Measurements from ENCODE around the gene DMBX1.

DMBX1 gene

DNA sequence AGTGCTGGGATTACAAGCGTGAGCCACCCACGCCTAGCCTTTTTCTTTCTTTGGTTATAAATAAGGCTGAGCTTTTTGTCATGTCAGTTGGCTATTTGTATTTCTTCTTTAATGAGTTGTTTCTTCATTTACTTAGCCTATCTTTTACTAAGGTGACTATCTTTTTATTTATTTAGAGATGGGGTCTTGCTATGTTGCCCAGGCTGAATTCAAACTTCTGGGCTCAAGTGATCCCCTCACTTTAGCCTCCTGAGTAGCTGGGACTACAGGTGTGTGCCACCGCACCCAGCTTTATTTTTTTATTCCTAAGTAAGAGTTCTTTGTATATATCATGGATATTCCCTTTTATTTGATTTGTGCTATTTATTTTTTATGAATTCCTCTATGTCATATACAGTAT is 11.9 kb downstream of the DMBX1 start:
- DNase-seq (ENCODE audit: low read depth in 2 of 2, low spot score in 1 of 2) = no peak

DNA sequence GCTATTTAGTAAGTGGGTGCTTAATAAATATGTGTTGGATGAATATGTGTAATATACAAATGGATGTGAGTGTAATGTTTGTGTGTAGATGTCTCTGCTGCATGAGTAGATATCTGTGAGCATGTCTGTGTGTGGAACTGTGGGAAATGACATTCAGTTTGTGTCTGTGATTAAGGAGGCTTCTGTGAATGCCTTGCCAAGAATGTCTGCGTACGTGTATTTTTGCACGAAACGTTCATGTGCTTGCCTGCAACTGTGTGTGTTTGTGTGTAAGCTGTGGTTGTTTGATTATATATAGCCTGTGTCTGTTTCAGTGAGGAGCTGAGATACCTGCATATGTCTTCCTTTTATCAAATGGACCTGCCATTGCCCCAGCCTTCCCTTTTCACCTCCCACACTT is 13.8 kb downstream of the DMBX1 start:
- no peak for DNase-seq (ENCODE audit: low read depth in 2 of 2, low spot score in 1 of 2)

DNA sequence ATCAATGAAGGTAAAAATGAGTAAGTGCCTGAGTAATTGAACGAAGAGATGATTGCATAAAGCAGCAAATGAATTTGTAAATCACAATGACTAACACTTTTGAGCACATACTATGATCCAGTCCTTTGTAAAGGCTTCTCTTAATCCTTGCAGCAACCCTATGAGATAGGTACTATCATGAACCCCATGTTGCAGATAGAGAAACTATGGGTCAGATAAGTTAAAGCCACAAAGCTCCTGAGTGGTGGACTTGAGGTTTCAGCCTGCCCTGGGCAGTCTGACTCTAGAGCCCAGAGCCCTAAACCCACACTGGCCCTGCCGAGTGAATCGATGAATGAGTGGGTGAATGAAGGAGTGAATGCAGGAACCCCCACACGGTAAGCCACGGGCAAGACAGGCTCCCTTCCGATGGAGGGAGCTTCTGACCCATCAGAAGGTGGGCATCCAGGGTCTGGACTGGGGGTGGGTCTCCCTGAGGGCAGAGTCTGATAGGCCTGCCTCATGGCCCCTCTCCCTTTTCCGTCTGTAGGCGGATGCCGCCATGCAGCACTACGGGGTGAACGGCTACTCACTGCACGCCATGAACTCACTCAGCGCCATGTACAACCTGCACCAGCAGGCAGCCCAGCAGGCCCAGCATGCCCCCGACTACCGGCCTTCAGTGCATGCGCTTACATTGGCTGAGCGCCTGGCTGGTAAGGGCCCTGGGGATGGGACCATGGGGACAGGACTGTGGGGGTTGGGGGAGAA is 17.0 kb downstream of the DMBX1 start:
- DNase-seq (ENCODE audit: low read depth in 2 of 2, low spot score in 1 of 2) = no peak

DNA sequence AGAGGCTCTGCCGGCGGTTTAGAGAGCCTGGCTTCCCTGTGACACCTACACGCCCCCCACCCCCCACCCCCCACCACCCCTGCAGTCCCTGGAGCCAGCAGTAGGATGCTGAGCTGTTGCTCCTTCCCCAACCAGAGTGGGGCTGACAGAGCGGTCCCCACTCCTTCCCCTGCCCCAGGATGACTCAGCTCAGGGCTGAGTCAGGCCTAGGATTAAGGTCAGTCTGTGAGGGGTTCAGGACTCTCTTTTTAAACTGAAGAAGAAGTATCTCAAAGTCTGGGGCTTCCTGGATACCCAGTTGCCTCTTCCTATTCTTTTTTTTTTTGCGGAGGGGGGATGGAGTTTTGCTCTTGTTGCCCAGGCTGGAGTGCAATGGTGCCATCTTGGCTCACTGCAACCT is 19.1 kb downstream of the DMBX1 start:
- DNase-seq (ENCODE audit: low read depth in 2 of 2, low spot score in 1 of 2) = no peak

DNA sequence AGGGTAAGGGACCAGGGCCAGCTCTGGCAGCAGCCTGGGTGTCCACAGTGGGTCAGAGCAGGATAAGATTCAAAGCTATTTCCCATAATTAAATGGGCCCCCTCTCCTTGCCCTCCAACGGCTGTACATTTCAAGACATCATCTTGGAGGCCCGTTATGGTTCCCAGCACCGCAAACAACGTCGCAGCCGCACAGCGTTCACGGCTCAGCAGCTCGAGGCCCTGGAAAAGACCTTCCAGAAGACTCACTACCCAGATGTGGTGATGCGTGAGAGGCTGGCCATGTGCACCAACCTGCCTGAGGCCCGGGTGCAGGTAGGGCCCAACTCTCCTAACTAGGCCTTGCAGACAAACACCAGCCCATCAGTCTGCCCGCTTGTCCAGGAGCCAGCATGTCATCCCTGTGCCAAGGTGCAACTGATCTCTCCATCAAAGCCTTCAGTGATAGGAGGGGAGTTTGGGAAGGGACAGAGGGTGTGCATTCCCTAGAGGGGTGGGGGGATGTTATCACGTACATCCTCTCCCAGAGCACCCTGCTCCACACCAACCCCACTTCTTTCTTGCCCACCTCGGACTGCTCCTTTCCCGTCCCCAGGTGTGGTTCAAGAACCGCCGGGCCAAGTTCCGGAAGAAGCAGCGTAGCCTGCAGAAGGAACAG is 20.8 kb downstream of the DMBX1 start:
- DNase-seq (ENCODE audit: low read depth in 2 of 2, low spot score in 1 of 2) = no peak

DNA sequence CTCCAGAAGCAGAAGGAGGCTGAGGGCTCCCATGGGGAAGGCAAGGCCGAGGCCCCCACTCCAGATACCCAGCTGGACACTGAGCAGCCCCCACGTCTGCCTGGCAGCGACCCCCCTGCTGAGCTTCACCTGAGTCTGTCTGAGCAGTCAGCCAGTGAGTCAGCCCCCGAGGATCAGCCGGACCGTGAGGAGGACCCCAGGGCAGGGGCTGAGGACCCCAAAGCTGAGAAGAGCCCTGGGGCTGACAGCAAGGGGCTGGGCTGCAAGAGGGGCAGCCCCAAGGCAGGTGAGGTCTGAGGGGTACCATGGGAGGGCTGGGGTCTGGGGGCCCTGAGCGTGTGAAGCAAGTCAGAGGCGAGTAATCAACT is 21.3 kb downstream of the DMBX1 start:
- no peak for DNase-seq (ENCODE audit: low read depth in 2 of 2, low spot score in 1 of 2)

DNA sequence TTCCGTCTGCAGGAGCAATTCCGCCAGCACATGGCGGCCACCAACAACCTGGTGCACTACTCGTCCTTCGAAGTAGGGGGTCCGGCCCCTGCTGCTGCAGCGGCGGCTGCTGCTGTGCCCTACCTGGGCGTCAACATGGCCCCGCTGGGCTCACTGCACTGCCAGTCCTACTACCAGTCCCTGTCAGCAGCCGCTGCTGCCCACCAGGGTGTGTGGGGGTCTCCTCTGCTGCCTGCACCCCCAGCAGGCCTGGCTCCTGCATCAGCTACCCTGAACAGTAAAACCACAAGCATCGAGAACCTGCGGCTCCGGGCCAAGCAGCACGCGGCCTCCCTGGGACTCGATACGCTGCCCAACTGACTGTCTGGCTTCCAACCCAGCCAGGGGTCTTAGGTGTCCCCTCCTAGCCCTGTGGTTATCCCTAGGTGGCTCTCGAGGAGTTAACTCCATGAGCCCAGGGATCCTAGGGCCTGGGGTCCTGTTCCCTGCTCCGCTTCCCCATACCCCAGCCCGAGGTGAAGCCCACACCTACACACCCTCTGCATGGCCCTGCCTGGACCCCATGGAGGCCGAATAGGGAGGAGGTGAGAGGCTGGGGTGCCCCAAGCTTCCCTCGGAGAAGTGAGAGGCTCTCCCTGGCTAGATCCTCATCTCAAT is 22.6 kb downstream of the DMBX1 start:
- DNase-seq (ENCODE audit: low read depth in 2 of 2, low spot score in 1 of 2) = no peak

DNA sequence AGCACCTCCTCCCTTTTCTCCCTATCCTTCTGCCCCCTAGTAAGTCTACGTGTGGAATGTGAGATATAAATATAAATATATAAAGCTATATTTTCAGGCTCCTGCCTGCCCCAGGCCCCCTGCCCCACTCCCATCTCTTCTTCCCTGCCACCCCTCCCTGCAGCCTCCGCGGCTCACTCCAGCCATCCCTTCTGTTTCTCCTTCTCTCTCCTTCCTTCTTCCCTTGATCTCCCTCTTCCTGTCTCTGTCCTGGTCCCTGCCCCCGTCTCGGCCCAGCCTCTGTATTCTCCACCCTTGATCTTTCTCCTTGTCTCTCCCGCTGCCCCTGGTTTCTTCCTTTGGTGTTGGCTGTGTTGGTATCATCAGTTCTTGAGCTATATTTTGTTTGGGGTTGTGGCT is 23.2 kb downstream of the DMBX1 start:
- DNase-seq (ENCODE audit: low read depth in 2 of 2, low spot score in 1 of 2) = no peak

DNA sequence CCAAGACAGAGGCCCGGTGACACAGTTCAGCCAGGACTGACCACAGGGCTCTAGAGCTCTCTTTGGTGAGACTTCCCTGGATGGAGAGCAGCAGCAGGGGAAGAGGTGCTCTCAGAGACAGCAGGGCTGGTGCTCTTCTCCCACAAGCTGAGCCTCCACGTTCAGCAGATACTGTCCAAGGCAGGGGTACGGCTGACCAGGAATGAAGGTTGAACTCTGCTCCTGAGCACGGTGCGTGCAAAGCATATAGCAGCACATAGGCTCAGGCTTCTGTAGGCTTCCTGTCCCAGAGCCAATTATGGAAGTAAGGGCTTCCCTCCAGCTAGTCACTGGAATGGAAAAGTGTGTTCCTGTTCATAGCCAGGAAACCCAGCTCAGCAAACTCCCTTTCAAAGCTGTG is 23.9 kb downstream of the DMBX1 start:
- DNase-seq (ENCODE audit: low read depth in 2 of 2, low spot score in 1 of 2) = no peak

DNA sequence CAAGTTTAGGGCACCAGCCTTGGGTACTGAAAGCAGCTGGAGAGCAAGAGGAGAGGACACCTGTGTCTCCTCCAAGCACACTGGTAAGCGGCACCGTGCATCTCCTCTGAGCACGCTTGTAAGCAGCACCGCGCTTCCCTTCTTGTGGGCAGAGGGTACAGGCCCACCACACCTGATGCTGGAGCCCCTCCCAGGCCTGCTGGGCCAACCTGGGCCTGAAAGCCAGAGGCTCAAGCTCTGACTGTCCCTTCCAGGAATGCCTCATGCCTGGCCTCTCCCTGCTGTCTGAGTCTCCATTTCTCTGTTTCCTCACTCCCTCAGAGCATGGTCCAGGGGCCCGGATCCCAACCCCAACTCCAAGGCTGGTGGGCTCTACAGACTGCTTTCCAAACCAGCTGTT is 25.9 kb downstream of the DMBX1 start:
- no peak for DNase-seq (ENCODE audit: low read depth in 2 of 2, low spot score in 1 of 2)

DNA sequence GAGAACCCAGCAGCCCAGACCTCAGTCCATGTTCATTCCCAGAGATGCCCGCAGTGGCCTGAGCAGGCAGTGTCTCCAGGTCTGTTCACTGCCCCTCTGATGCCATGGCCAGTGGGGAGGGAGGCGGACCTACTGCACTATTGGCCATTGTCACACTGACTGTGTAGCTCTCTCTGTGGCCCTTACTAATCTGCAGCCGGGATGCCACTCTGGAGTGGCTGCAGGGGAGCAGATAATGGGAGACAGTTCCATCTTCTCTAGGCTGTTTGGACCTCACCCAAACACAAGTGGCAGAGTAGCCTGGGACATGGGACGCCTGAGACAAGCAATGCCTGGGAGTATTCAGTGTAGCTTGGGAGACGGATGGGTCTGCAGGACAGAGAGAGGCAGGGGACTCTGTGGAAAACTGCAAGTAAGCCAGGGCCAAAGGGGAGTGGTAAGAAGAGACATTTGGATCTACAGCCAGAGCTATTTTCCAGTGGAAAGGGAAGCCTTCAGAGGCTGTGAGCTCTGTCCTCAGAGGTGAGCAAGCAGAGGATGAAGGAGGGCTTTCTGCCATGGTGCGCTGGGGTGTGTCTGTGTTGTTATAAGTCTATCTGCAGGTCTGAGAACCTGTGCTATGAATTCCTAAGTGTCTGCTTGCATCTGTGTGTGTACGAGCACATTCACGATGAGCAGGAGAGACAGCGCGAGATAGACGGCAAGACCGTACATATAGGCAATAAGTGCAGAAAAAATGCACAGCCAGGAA is 26.7 kb downstream of the DMBX1 start:
- DNase-seq (ENCODE audit: low read depth in 2 of 2, low spot score in 1 of 2) = no peak

DNA sequence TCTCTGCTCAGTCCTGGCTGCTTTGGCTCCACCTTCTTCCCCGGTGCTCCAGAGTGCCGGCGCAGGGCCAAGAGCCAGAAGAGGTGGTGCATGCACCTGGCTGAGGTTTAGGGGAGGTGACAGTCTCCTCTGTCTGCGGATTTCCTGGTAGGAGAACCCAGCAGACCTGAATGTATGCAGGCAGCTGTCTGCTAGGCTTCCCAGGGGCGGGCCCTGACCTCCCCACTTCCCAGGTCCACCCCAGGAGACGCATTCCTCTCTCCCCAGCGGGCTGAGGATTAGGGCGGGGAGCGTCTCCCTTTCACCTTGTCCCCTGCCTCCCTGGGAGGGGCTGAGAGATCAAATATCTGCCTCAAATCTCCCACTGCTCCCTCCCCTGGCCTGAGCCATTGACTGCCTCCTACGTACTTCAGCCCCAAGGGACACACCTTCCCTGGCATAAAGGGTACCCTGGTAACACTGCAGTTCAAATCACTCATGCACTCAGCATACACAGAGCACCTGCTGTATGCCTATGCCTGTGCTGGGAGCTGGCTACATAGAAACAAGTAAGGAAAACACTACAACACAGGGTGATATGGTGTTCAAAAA is 27.5 kb downstream of the DMBX1 start:
- DNase-seq (ENCODE audit: low read depth in 2 of 2, low spot score in 1 of 2) = no peak

DNA sequence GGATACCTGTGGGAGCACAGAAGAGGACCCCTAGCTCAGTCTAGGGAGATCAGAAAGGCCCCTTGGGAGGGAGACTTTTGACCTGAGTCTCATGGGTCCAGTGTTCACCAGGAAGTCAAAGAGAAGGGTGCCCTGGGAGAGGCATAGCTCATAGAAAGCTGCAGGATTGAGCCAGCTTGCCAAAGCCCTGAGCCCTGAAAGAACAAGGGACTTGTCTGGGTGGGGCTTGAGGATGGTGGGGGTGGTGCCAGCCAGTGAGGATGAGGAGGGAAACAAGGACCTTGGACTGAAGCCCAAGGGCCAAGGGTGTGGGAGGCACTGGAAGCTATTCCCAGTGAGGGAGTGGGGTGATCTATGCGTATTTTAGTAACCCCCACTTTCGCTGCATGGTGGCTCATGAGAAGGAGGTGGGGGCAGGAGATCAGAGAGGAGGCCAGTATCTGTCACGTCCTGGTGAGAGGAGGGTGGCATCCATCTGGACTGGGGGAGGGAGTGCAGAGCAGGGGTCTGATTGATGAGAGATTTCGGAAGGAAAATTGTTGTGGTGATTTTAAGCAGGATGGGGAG is 28.4 kb downstream of the DMBX1 start:
- DNase-seq (ENCODE audit: low read depth in 2 of 2, low spot score in 1 of 2) = no peak

DNA sequence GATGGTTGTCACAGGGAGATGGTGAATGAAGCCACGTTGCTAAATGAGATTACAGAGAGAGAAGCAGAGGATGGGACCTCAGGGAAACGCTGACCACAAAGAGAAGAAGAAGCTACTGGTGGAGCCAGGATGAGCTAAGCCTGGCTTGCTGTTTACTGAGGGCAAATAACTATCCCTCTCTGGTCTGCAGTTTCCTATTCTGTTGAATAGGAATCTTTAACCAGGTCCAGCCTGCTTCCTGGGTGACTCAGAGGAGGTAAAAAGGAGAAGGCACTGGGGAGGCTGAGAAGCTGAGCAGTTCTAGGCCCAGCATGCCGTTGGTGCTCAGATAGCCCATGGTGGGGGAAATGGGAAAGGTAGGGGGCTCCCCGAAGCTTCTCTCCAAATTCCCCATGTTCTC is 29.6 kb downstream of the DMBX1 start:
- no peak for DNase-seq (ENCODE audit: low read depth in 2 of 2, low spot score in 1 of 2)

DNA sequence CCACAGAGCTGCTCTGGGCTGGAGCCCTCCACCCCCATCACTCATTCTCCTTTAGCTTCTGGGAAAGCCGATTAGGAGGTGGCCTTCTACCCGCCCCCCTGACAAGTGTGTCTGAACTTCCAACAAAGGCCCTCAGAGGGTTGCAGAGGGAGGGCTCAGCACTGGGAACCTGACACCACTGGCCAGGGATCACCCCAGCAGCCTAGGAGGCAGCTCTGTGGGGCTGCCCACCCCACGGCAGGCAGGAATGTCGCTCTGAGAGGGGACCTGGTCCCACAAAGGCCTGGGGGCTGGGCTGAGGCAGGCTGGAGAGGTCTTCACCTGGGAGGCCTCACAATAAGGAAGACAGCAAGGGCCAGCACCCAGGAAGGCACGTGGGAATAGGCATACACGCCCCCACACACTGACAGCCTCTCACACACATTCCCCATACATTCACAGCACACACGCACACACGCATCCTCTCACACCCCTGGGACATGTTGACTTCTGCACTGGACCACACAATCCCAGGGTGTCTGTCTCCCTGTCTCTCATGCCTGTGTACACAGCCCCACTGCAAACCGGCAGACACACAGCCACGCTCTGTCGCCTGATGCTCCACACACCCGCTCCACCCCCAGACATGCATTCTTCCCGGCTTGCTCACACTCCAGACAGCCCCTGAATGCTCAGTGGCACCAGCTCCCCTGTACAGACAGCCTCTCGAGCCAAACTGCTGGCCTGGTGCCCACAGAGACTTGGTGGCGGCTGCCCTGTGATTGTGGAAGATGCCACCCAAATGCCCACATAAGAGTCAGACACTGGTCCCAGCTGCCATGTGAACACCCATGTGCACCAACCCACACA is 30.7 kb downstream of the DMBX1 start:
- no peak for DNase-seq (ENCODE audit: low read depth in 2 of 2, low spot score in 1 of 2)

DNA sequence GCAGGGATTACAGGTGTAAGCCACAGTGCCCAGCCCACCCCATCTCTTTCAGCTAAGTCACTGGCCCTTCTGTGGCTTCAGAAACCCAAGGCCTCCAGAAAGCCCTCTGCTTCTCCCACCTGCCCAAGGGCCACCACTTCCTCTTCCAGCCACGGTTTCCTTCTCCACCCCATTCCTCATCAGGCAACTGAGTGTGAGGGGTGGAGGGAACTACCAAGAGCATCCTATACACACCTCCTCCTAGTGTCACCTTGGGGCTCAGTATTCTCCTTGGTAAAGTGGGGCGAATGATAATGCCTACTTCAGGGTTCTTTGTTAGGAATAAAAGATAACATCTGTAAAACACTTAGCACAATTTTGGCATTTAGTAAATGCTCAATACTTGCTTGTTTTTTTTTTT is 31.8 kb downstream of the DMBX1 start:
- no peak for DNase-seq (ENCODE audit: low read depth in 2 of 2, low spot score in 1 of 2)

DNA sequence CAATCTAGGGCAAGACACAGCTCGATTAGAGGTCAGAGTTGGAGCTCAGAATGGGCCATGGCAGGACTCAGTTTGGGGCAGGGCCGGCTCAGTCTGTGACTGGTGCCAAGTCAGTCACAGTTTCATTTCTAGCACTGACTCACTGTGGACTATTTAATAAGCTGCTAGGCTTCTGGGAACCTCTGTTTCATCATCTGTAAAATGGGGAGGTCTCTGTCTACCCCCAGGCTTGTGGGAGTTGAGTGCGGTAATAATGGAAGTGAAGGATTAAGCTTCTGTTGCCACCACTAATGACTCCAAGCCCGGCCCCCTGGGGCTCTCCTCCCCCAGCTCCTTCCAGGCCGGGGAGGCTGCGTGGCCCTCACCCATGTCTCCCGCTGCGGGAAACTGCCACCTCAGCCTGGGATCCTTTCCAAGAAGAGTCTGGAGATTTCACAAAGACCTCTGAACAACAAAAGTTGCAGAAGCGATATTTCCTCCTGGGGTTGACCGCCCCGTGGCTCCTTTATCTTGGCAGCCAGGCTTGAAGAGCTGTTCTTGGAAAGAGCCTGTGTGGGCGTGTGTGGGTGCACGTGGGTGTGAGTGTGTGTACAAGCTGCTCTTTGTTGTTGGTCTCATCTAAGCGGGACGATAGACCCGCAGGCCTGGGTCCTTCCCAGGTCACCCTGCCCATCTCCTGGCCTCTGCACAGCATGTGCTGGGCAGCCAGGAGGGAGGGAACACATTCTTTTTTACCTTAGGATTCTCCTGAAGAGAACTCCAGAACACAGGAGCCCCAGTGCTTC is 32.7 kb downstream of the DMBX1 start:
- no peak for DNase-seq (ENCODE audit: low read depth in 2 of 2, low spot score in 1 of 2)

DNA sequence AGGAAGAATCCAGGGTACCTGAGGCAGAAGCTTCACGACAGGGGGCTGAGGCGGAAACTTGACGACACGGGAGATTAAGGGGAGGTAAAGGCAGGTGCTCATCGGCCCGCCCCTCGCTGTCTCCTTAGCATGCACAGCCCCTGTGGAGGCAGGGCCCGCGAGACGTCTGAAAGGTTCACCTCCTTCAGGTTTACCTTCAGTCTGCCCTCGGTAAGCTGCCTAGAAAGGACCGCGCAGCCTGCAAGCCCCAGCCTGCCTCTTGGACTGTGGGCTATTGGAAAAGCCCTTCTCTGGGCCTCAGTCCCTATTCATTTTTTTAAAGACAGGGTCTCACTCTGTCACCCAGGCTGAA is 33.3 kb downstream of the DMBX1 start:
- no peak for DNase-seq (ENCODE audit: low read depth in 2 of 2, low spot score in 1 of 2)

DNA sequence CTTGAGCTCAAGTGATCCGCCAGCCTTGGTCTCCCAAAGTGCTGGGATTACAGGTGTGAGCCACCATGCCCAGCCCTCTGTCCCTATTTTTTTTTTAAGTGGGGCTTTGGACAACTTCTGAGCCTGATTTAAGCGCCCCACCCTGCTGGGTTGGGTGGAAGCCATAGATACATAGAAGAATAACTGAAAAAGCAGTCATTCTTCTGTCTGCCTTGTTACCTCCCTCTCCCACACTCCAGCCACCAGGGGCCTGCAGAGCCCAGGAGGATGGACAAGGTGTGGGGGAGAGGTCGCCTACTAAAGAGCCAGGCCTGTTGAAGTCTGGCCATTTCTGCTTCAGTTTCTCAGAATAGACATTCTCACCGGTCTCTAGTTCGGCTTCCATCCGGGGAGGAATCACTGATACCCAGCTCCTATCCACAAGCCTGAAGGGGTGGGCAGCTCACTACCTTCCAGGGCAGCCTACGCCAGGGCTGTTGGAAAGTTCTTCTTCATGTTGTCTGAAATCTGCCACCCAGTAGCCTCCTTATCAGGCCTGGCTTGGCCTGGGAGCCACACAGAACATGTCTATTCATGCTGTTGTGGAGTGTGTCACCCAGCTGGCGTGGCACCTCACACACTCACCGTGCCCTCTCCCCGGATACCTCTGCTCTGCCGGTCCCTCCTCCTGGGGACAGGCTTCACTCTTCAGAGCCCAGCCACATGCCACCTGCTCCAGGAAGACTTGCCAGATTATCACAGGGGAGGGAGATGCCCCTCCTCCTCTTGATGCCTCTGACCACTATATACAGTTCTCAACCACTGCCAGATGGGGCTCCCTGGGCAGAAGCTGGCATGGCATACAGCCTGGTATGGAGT is 34.1 kb downstream of the DMBX1 start:
- no peak for DNase-seq (ENCODE audit: low read depth in 2 of 2, low spot score in 1 of 2)
